SJSA1 (cell line): ENCODE measurements around the gene TMEM272. TPM values are rescaled to one million over a fixed set of nuclear protein-coding genes. Genes with fewer than 3 reads are reported as not detected.

Experiments used
- DNase-seq, 2 experiments: peaks; one replicate each; pipeline ENCODE4 v3.0.0-alpha.2; 2015 to 2020; ENCODE audit warnings: low spot score in 2 of 2, low read depth in 1 of 2
- H3K27ac ChIP-seq: fragments of 250-450 bp; sonication (Bioruptor Pico); 2 replicates; pipeline ENCODE4 v1.5.1; 2020; ENCODE audit warnings: mild to moderate bottlenecking, moderate library complexity
- H3K27me3 ChIP-seq: fragments of 250-450 bp; sonication (Bioruptor Pico); replicated peaks from 2 replicates; pipeline ENCODE4 v1.5.1; 2020; ENCODE audit warnings: mild to moderate bottlenecking, moderate library complexity
- H3K36me3 ChIP-seq: fragments of 250-450 bp; sonication (Bioruptor Pico); 2 replicates; pipeline ENCODE4 v1.5.1; 2020; ENCODE audit warnings: mild to moderate bottlenecking
- H3K4me1 ChIP-seq: fragments of 250-450 bp; sonication (Bioruptor Pico); replicated peaks from 2 replicates; pipeline ENCODE4 v1.6.1; 2021; ENCODE audit warnings: mild to moderate bottlenecking
- H3K4me3 ChIP-seq: fragments of 250-450 bp; sonication (Bioruptor Pico); 2 replicates; pipeline ENCODE4 v1.5.1; 2020; ENCODE audit warnings: mild to moderate bottlenecking
- H3K9me3 ChIP-seq: fragments of 250-450 bp; sonication (Bioruptor Pico); replicated peaks from 2 replicates; pipeline ENCODE4 v1.5.1; 2020; ENCODE audit warnings: mild to moderate bottlenecking
- total RNA-seq: library from RNA; depleted of rRNA; stranded (reverse); fragments of >200 nt; shearing (Covaris generic); gene quantifications from 2 replicates; pipeline ENCODE4 v1.2.3, GENCODE V29; 2014

The TMEM272 gene
- total RNA-seq, 1 experiment from 2014 or later, result 0.68 TPM

- no peak for DNase-seq
- H3K27ac ChIP-seq, result no peak overlapping the region
- peaks cover under 1% of the 10 kb centered on the region for H3K4me1 ChIP-seq
- no peaks in the 10 kb centered on the region for H3K36me3 ChIP-seq
- no peak overlapping the region for H3K4me3 ChIP-seq
- H3K27me3 ChIP-seq, result no peaks in the 10 kb centered on the region
- no peaks in the 10 kb centered on the region for H3K9me3 ChIP-seq
Observed at GRCh38 chr13:51867062-51867461, 22.1 kb upstream of the TMEM272 start.

- Histone ChIP-seq H3K4me1 (peaks cover 10% of the 10 kb centered on the region), H3K27ac (no peak overlapping the region), H3K27me3 (no peaks in the 10 kb centered on the region), H3K4me3 (no peak overlapping the region), H3K36me3 (no peaks in the 10 kb centered on the region), H3K9me3 (no peaks in the 10 kb centered on the region)
- no peak for DNase-seq
Observed at GRCh38 chr13:51865838-51866237, 20.9 kb upstream of the TMEM272 start.

GRCh38 chr13:51862957-51863356 is 18.0 kb upstream of the TMEM272 start:
- Histone ChIP-seq H3K4me3 (no peak overlapping the region), H3K4me1 (peaks cover 10% of the 10 kb centered on the region), H3K9me3 (no peaks in the 10 kb centered on the region), H3K36me3 (no peaks in the 10 kb centered on the region), H3K27ac (no peak overlapping the region), H3K27me3 (no peaks in the 10 kb centered on the region)
- DNase-seq, result no peak

- H3K27ac ChIP-seq, result no peak within 1 kb of the TSS
- H3K9me3 ChIP-seq, result no peaks in the 10 kb centered on the region
- no peaks in the 10 kb centered on the region for H3K27me3 ChIP-seq
- DNase-seq, result peak in 1 of 2 experiments; percentile 37
- no peaks in the 10 kb centered on the region for H3K36me3 ChIP-seq
- H3K4me3 ChIP-seq, result no peak within 1 kb of the TSS
- H3K4me1 ChIP-seq, result peaks cover 10% of the 10 kb centered on the region
Observed at GRCh38 chr13:51861723-51862300, 16.8 kb upstream of the TMEM272 start, which contains the start of gene CCDC70. CCDC70 (plus strand) TSS chr13:51861969; CDS start chr13:51865412, 3,443 bp downstream.

GRCh38 chr13:51858433-51859247 is 13.7 kb upstream of the TMEM272 start:
- Histone ChIP-seq H3K9me3 (no peaks in the 10 kb centered on the region), H3K4me3 (no peak overlapping the region), H3K27ac (no peak overlapping the region), H3K27me3 (no peaks in the 10 kb centered on the region), H3K36me3 (no peaks in the 10 kb centered on the region), H3K4me1 (peaks cover 10% of the 10 kb centered on the region)
- DNase-seq, result no peak

- no peak overlapping the region for H3K27ac ChIP-seq
- H3K36me3 ChIP-seq, result no peaks in the 10 kb centered on the region
- DNase-seq, result no peak
- H3K4me1 ChIP-seq, result peaks cover 9% of the 10 kb centered on the region
- H3K27me3 ChIP-seq, result no peaks in the 10 kb centered on the region
- H3K4me3 ChIP-seq, result no peak overlapping the region
- H3K9me3 ChIP-seq, result no peaks in the 10 kb centered on the region
Observed at GRCh38 chr13:51856998-51857397, 12.0 kb upstream of the TMEM272 start.

- H3K4me3 ChIP-seq, result no peak overlapping the region
- no peaks in the 10 kb centered on the region for H3K27me3 ChIP-seq
- no peaks in the 10 kb centered on the region for H3K36me3 ChIP-seq
- DNase-seq, result no peak
- peaks cover 1% of the 10 kb centered on the region for H3K4me1 ChIP-seq
- H3K27ac ChIP-seq, result no peak overlapping the region
- H3K9me3 ChIP-seq, result no peaks in the 10 kb centered on the region
Observed at GRCh38 chr13:51856027-51856736, 11.2 kb upstream of the TMEM272 start.

- H3K4me1 ChIP-seq, result peaks cover 54% of the 10 kb centered on the region
- H3K9me3 ChIP-seq, result no peaks in the 10 kb centered on the region
- no peak overlapping the region for H3K4me3 ChIP-seq
- H3K27me3 ChIP-seq, result no peaks in the 10 kb centered on the region
- H3K36me3 ChIP-seq, result no peaks in the 10 kb centered on the region
- H3K27ac ChIP-seq, result peak overlapping the region; percentile 69
- peak; percentile 44 to 68 for DNase-seq
Observed at GRCh38 chr13:51849145-51850101, 4.4 kb upstream of the TMEM272 start.

- no peak overlapping the region for H3K4me3 ChIP-seq
- peak in 1 of 2 experiments; percentile 87 for DNase-seq
- H3K36me3 ChIP-seq, result no peaks in the 10 kb centered on the region
- H3K9me3 ChIP-seq, result no peaks in the 10 kb centered on the region
- H3K27ac ChIP-seq, result peak overlapping the region; percentile 69
- no peaks in the 10 kb centered on the region for H3K27me3 ChIP-seq
- H3K4me1 ChIP-seq, result peaks cover 57% of the 10 kb centered on the region
Observed at GRCh38 chr13:51848674-51849073, 3.7 kb upstream of the TMEM272 start.

GRCh38 chr13:51846756-51847155 is 1.8 kb upstream of the TMEM272 start:
- peaks cover 57% of the 10 kb centered on the region for H3K4me1 ChIP-seq
- H3K9me3 ChIP-seq, result no peaks in the 10 kb centered on the region
- H3K27ac ChIP-seq, result peak overlapping the region; percentile 74
- no peak for DNase-seq
- H3K4me3 ChIP-seq, result no peak overlapping the region
- no peaks in the 10 kb centered on the region for H3K36me3 ChIP-seq
- H3K27me3 ChIP-seq, result no peaks in the 10 kb centered on the region

GRCh38 chr13:51845574-51846318 is 769 bp upstream of the TMEM272 start:
- no peaks in the 10 kb centered on the region for H3K9me3 ChIP-seq
- peak; percentile 81 to 89 for DNase-seq
- no peaks in the 10 kb centered on the region for H3K27me3 ChIP-seq
- no peaks in the 10 kb centered on the region for H3K36me3 ChIP-seq
- H3K4me1 ChIP-seq, result peaks cover 57% of the 10 kb centered on the region
- H3K27ac ChIP-seq, result peak overlapping the region; percentile 84
- no peak overlapping the region for H3K4me3 ChIP-seq

GRCh38 chr13:51843529-51843928 is 1.4 kb downstream of the TMEM272 start:
- peaks cover 58% of the 10 kb centered on the region for H3K4me1 ChIP-seq

More at GRCh38 chr13:51843529-51843928, 1.4 kb downstream of the TMEM272 start:
- Histone ChIP-seq H3K27me3 (no peaks in the 10 kb centered on the region), H3K4me3 (no peak overlapping the region), H3K9me3 (no peaks in the 10 kb centered on the region), H3K27ac (no peak overlapping the region), H3K36me3 (no peaks in the 10 kb centered on the region)
- no peak for DNase-seq
